ENCODE measurements around the gene GPER1.

Gene GPER1

GRCh38 chr7:1053816-1054370 is 34.0 kb upstream of the GPER1 start:
- no peak for DNase-seq (ENCODE audit: low spot score)

DNA sequence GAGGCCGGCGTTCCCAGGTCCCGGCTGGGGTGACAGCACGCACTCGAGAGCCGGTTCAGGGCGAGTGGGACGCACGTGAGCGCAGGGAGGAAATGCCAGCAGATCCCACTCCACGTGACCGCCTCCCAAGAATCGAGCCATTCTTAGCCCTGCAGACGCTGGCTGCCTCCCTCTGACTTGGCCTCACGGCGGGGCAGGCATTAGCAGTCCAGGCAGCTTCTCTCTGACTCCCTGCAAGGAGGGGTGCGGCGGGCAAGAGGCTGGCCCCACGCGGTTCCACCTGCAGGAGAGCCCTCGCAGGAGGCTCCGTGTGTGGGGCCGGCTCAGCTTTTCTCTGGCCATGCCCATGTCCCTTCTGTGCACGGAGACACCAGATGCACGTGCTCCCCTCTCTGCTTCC is 33.5 kb upstream of the GPER1 start:
- DNase-seq (ENCODE audit: low spot score): no peak

DNA sequence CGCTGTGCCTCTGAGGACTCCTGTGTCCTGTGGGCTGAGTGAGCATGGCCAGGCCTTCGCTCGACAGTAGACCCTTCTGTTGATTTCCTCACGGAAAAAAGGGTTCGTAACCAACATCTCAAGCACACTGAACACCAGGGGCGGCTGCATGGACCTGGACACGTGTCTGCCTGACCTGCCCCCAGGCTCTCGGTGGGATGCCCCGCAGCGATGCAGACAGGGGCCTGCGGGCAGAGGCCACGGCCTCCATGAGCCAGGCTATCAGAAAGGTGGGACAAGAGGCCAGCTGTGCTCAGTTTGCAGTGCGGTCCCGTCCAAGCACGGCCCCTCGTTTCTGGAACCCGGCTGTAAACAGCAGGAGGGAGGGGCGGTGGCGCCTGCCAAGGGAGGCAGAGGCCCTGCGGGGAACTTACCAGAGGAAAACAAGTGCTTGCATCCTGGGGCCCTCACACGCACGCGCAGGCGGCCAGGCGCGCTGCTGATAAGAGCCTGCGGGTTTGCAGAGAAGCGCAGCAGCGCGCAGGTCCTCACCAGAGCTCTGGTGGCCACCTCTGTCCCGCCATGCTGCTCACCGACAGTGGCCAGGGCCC is 33.0 kb upstream of the GPER1 start:
- DNase-seq (ENCODE audit: low spot score): peak; percentile 76

GRCh38 chr7:1055491-1055955 is 32.4 kb upstream of the GPER1 start:
- no peak for DNase-seq (ENCODE audit: low spot score)

DNA sequence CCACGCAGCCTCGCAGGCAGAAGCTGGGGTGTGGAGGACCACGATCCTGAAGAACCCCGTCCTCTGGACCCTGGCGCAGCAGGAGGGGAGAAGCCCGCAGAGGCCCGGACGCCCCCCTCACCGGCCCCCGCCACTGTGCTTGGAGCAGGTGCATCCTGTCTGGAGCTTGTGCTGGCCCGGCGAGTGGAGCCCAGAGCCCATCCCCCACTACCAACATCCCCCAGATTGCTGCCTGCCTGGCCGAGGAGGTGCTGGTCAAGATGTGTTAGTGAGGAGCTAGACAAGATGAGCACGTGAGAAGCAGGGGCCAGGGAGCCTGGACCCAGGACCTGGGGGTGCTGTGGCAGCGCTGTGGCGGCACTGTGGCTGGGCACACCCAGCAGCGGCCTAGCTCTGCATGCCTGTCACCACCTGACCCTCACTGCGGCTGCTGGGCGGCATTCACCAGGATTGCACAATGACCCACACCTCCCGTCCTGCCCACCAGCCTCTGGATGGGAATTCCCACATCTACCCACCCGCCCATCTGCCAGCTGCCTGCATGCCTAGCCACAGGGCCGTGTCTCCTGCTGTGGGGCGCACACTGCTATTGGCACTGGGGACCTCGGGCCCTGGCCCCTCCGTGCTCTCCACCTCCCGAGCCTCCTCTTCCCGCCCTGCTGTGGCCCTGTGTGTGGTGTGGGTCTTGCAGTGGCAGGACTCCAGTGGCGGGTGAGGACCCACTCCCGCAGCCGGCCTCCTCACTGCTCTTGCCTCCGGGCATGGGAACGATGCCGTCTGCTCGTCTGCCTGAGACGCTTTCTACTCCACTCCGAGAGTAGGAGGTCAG is 31.7 kb upstream of the GPER1 start:
- DNase-seq (ENCODE audit: low spot score): no peak

- DNase-seq (ENCODE audit: low spot score): no peak
Measured at GRCh38 chr7:1056785-1057410, 31.0 kb upstream of the GPER1 start.

- no peak for DNase-seq (ENCODE audit: low spot score)
Measured at GRCh38 chr7:1057416-1058291, 30.3 kb upstream of the GPER1 start.

DNA sequence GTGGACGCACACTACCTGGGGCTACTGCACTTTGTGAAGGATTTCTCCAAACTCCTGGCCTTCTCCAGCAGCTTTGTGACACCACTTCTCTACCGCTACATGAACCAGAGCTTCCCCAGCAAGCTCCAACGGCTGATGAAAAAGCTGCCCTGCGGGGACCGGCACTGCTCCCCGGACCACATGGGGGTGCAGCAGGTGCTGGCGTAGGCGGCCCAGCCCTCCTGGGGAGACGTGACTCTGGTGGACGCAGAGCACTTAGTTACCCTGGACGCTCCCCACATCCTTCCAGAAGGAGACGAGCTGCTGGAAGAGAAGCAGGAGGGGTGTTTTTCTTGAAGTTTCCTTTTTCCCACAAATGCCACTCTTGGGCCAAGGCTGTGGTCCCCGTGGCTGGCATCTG is 29.6 kb upstream of the GPER1 start:
- DNase-seq (ENCODE audit: low spot score): no peak

- DNase-seq (ENCODE audit: low spot score): no peak
Measured at GRCh38 chr7:1058821-1059199, 29.1 kb upstream of the GPER1 start.

DNA sequence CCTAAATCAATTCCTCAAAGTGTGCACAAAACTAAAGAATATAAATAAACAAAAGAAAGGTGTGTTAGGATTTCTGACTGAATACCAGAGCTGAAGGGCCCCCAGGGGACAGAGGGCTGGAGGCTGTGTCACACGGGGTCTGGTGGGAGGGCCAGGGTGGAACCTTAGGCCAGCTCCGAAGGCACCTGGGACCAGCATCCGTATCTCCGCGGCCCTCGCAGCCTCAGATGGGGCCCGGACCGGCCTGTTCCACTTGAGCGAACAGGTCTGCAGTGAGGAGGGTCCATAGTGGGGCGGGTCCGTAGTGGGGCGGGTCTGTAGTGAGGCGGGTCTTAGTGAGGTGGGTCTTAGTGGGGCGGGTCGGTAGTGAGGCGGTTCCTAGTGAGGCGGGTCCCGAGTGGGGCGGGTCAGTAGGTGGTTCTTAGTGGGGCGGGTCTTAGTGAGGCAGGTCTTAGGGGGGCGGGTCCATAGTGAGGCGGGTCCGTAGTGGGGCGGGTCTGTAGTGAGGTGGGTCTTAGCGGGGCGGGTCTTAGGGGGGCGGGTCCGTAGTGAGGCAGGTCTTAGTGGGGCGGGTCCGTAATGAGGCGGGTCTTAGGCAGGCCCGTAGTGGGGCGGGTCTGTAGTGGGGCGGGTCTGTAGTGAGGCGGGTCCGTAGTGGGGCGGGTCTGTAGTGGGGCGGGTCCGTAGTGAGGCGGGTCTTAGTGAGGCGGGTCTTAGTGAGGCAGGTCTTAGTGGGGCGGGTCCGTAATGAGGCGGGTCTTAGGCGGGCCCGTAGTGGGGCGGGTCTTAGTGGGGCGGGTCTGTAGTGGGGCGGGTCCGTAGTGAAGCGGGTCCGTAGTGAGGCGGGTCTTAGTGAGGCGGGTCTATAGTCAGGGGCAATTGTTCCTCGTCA is 28.5 kb upstream of the GPER1 start:
- DNase-seq (ENCODE audit: low spot score): no peak

DNA sequence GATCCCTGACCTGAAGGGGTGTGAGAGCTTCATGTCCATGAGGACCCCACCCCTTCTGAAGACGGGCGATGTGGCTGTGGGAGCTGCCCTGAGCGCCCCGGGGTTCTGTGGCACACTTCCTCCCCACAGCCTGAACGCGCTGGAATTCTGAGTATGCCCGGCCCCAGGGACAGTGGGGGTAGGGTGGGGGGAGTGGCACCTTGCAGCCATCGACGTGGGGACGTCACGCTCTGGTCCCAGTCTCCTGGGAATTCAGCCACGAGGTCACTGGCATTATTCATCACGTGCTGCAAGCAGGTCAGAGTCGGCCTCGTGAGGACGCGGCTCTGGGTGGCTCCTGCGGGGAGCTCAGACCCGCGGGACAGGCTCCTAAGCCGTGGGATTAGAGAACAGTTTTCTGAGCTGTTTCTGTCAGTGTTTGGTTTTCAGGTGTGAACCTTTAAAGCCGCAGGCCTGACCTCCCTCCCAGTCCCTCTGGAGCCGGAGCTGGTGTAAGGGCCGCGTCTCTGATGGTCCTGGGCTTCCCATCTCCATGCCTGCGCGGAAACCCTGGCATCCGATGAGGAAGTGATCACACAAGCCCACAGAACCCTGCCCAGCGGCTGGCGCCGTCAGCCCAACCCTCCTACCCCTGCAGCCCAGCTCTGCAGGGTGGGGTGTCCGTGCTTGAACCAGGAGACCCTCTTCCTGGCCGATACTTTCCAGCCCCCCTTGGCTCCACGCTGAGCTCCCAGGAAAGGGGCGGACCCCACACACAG is 27.4 kb upstream of the GPER1 start:
- DNase-seq (ENCODE audit: low spot score): no peak

DNA sequence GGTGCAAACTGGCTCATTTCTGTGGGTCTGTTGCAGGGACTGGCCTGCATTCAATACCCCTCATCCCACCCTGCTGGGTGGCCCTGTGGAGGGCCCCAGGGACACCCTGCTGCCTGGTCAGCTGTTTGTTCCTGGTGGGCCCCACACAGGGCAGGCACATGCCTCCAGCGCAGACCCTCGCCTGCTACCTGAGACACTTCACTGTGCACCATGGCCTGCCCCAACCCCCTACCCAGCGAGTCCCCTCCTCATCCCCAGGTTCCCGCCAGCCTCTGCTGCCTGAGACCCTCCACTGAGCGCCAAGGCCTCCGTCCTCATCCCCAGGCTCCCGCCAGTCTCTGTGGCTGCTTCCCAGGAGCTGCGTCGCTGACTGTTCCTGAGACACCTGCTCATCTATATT is 26.7 kb upstream of the GPER1 start:
- no peak for DNase-seq (ENCODE audit: low spot score)

GRCh38 chr7:1062296-1063294 is 25.3 kb upstream of the GPER1 start:
- no peak for DNase-seq (ENCODE audit: low spot score)

DNA sequence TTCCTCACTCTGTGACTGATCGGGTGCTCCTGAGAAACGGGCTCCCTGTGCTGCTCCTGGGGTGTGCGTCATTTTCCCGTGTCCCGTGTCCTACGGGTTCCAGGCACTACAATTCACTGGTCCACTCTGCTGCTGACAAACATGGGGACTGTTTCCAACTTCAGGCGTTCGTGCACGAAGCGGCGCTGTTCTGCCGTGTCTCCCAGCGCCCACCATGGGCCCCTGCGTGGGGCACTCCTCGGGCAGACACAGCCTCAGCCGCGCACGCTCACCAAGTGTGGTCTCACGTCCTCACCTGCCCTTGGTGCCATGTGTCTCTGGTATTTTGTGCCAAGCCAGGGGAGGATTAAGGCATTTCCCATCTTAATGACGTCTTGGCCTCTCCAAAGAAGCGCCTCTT is 24.6 kb upstream of the GPER1 start:
- no peak for DNase-seq (ENCODE audit: low spot score)

DNA sequence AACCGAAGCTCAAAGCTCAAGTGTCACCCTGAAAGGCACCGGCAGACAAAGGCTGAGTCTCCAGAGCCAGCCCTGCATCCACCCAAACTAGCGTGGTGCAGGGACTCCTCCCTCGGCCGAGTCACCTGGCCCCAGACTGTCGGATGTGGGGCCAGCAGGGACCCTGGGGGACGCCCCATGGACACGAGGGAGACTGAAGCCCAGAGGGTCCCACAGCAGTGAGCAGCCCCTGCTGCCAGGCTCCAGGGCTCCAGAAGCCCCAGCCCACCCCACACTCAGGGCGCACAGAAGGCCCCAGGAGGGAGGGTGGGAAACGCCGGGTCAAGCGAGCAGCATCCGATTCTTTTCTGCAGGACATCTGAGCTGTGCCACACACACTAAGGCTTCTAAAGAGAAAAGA is 23.3 kb upstream of the GPER1 start:
- DNase-seq (ENCODE audit: low spot score): no peak

DNA sequence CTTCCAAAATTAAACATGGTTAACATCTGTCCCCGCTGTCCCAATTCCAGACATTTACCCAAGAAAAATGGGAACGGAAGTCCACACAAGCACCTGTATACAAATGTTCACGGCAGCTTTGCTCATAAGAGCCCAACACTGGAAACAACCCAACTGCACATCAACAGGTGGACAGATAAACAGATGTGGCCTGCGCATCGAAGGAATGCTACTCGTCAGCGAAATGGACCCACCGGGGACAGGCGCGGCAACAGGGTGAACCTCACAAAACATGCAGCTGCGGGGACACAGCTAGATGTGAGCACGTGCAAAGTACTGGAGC is 22.7 kb upstream of the GPER1 start:
- no peak for DNase-seq (ENCODE audit: low spot score)

DNA sequence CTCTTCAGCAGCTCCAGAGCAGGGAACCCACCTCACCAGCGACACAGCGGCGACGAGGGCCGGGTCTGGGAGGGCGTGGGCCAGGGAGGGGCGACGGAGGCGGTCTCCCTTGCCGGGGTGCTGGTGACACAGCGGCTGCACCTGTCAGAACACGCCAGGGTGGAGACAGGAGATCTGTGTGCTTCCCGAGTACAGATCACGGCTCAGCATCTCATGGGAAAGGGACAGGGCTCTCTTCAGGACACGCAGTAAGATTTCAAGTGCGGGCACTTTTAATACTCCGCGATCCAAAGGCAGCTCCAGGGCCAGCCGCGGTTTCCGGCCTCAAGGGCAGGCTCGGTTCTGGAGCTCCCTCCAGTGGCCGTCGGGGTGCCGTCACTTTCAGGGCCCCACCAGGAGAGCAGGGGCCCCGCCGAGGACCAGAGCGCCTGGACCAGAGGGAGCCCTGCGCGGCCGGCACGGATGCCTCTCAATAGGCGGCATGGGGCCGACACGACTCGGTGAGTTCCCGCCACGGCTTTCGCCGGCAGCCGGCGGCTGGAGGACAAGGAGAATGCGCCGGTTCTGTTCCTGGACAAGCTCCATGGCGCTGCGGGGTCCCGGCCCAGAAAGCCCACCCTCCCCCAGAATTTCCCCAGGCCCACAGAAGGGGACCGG is 22.2 kb upstream of the GPER1 start:
- DNase-seq (ENCODE audit: low spot score): peak; percentile 83

GRCh38 chr7:1066242-1066588 is 21.7 kb upstream of the GPER1 start:
- DNase-seq (ENCODE audit: low spot score): no peak

GRCh38 chr7:1068013-1068412 is 19.9 kb upstream of the GPER1 start:
- DNase-seq (ENCODE audit: low spot score): no peak

Data from CD4-positive, alpha-beta T cell treated with Interleukin-6 at 100 ng/mL for 8 hours (primary cell).